ENCODE measurements around the gene FCN1.
"Not testable (repeated sequence)": the region's sequence is repeated elsewhere in the genome, so short reads cannot be mapped to it uniquely, and the experiment has no call there.

FCN1 gene

GRCh38 chr9:134872482-134873231, 45.1 kb downstream of the FCN1 start:
- DNase-seq (ENCODE audit: low read depth in 2 of 2), result no peak

DNA sequence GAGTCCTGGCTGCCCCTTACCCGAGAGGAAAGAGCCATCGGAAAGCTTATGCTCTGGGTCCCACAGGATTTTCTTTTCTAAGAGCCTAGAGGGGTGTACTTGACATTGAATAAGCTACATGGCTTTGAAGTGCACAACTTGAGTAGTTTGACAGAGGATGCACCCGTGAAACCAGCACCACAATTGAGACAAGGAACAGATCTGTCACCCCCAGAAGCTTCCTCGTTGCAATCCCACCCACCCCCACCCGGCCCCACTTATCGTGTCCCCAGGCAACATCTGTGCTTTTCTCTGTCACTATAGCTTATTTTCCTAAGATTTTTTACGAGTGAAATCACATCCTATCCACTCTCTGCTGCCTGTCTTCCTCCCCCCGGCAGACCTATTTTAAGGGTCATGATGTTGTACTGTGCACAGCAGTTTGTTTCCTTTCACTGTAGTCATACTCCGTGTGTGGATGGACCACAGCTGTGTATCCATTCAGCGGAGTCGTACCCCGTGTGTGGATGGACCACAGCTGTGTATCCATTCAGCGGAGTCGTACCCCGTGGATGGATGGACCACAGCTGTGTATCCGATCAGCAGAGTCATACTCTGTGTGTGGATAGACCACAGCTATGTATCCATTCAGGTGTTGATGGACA, 45.9 kb downstream of the FCN1 start:
- DNase-seq (ENCODE audit: low read depth in 2 of 2), result no peak

GRCh38 chr9:134870746-134871662, 46.7 kb downstream of the FCN1 start:
- DNase-seq (ENCODE audit: low read depth in 2 of 2), result no peak

GRCh38 chr9:134870301-134870694, 47.4 kb downstream of the FCN1 start:
- no peak for DNase-seq (ENCODE audit: low read depth in 2 of 2)

- DNase-seq (ENCODE audit: low read depth in 2 of 2), result no peak
Observed at GRCh38 chr9:134869554-134870300, 48.0 kb downstream of the FCN1 start.

- no peak for DNase-seq (ENCODE audit: low read depth in 2 of 2)
Observed at GRCh38 chr9:134868751-134869553, 48.8 kb downstream of the FCN1 start.

DNA sequence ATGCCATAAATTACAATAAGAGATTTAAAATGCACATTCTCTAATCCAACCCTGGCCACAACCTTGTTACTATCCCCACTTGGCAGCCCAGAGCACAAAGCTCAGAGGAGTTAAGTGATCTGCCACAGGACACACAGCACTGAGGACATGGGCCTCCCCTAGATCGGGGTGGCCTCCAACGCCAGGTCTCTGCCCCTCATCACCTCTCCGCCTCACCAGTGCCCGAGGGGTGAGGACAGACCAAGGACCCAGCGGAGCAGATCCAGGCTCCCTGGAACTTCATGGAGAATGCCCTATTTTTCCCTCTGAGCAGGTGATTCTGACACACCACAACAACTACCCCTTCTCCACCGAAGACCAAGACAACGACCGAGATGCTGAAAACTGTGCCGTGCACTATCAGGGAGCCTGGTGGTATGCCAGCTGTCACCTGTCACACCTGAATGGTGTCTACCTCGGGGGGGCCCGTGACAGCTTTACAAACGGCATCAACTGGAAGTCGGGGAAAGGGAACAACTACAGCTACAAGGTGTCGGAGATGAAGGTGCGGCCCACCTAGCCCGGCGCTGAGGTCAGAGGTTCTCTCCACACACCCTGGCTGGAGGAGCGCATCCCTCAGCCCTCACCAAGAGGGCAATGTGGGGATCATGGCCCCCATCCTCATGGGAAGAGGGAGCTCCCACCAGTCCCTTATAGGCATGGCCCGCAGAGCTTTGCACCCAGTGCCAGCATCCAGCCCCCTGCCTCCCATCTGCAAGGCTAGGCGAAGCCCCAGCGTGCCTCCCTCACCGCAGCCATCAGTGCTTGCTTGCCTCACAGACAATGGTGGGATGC, 49.6 kb downstream of the FCN1 start:
- DNase-seq (ENCODE audit: low read depth in 2 of 2), result no peak

DNA sequence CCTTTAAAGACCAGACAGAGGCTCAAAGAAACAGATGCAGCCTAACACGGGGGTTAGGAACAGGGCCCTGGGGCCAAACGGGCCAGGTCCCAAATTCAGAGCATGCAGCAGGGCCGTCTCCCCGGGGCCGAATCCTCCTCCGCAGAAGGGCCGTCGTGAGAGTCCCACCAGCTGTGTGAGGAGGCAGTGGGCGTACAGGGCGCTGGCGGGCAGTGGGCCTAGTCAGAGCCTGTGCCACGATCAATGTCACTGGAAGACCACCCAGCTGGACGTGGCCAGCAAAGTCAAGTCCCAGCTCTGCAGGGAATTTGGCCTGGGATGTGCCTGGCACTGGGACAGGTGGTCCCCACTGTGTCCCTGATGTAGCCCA, 52.9 kb downstream of the FCN1 start:
- no peak for DNase-seq (ENCODE audit: low read depth in 2 of 2)

DNA sequence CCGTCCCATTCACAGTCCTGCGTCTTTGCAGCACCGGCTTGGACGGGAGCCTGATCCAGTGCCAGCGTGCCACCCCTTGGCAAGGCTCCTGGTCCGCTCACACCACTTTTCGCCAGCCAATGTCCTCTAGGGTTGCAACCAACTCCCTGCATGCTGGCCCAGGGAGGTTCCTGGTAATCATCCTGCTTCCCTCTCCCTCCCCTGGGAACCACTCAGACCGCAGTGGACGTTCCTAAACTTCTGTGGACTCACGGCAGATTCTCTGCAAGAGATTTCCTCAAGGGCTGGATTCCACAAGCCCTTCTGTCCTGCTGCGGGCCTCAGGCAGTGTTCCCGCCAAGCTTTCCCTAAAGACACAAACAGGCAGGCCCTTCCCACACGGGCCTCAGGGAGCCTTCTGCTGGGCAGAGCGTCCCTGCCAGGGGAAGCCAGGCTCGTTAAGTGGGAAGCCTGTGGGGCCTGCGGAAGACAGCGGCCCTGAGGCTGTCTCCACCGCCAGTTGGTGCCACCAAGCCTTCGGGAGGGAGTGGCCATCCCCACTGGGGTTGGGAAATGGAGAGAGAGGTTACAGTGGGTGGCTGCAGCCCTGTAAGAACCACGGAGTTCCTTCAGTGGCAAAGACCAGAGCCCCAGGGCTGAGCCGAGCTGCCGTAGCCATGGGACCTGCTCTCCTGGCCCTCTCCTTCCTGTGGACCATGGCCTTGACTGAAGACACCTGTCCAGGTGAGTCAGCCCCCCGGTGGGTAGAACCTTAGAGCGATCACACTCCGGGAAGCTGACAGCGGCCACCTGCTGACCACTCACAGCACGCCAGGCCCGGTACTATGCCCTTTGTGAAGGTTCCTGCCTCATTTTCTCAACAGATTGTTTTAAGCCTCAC, 53.5 kb downstream of the FCN1 start:
- no peak for DNase-seq (ENCODE audit: low read depth in 2 of 2)

DNA sequence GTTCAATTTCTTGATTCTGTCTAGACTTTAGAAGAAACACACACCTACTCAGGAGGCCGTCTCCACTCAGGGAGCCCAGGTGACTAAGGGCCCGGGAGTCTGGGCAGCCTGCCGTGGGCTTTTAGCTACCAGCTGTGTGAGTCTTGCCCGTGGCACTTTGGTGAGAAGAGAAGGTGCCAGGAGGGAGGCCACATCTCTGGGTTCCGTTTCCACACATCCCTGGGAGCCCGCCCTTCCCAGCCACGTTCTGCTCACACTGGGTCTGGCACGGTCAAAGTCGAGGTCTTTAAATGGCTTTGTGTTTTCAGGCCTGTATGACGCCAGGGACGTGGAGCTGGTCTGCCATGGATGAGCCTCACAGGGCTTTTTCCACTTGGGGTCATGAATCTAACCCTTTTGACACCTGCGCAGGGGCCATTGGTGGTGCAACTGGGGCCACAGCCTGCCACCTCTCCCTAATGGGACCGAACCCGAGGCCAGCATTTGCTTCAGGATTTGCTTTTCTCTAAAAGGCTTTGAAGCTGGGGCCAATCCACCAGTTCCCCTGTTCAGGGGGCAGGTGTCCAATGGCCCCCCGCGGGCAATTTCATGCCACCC, 54.3 kb downstream of the FCN1 start:
- no peak for DNase-seq (ENCODE audit: low read depth in 2 of 2)

- DNase-seq (ENCODE audit: low read depth in 2 of 2), result no peak
Observed at GRCh38 chr9:134861595-134862334, 55.9 kb downstream of the FCN1 start.

GRCh38 chr9:134860510-134860909, 57.2 kb downstream of the FCN1 start:
- DNase-seq (ENCODE audit: low read depth in 2 of 2), result no peak

GRCh38 chr9:134858051-134858841, 59.5 kb downstream of the FCN1 start:
- DNase-seq (ENCODE audit: low read depth in 2 of 2), result no peak

DNA sequence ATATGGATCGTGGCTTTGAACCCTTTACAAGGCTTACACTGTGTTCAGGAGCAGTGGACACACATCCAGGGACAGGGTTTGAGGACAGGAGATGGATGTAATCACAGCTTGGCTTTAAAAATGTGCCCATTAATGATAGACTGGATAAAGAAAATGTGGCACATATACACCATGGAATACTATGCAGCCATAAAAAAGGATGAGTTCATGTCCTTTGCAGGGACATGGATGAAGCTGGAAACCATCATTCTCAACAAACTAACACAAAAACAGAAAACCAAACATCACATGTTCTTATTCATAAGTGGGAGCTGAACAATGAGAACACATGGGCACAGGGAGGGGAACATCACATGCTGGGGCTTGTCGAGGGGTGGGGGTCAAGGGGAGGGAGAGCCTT, 60.3 kb downstream of the FCN1 start:
- DNase-seq (ENCODE audit: low read depth in 2 of 2), result not testable (repeated sequence)

DNA sequence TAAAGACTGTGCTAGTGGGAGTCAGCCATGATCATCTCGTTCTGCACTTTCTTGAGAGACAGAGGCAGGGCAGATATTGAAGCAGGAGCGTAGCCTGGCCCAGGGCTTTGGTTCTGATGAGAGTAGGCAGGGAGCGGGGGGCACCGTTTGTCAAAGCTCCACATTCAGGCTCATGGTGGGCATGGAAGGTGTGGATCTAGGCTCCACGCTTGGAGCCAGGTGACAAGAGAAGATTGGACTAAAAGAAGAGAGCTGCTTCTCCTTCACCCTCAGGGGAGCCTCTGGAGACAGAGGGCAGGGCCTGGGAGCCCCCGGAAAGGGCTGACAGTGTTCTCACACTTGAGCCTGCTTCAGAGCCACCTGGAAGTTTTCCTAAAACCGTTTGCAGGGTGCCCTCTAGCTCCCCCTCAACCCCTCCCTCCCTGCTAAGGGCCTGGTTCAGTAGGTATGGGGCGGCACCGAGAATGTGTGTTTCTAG, 61.8 kb downstream of the FCN1 start:
- no peak for DNase-seq (ENCODE audit: low read depth in 2 of 2)

Measured in activated CD8-positive, alpha-beta memory T cell treated with anti-CD3 and anti-CD28 coated beads for 4 hours (primary cell).